Heart right ventricle (tissue), 16 donors: ENCODE results near the gene CD4. TPM values are rescaled to one million over a fixed set of nuclear protein-coding genes. Genes with fewer than 3 reads are reported as not detected.
A peak's percentile ranks its signal among the peaks of the same experiment; 100 is the strongest.

ENCODE experiments used
- ATAC-seq, 8 donors: fragments of 200-7000 bp; cut with Tn5 transposase; one replicate each; pipeline ENCODE4 v1.9.1; 2020; ENCODE audit warnings: mild to moderate bottlenecking in 8 of 8, moderate library complexity in 8 of 8, moderate number of reproducible peaks in 1 of 8
- DNase-seq, 2 donors: peaks; one replicate each; pipeline ENCODE4 v3.0.0-alpha.2; 2020
- H3K27ac ChIP-seq, 10 donors: fragments of 200-600 bp; sonication (generic) in 2 of 10; one replicate each; pipeline versions ENCODE4 v1.5.0 to v1.8.0; 2020 to 2022; ENCODE audit warnings: mild to moderate bottlenecking in 3 of 10
- H3K27me3 ChIP-seq, 7 donors: fragments of 200-600 bp; one replicate each; pipeline ENCODE4 v1.8.0; 2021 to 2022; ENCODE audit warnings: mild to moderate bottlenecking in 2 of 7
- H3K36me3 ChIP-seq, 9 donors: fragments of 200-600 bp; sonication (generic) in 1 of 9; one replicate each; pipeline versions ENCODE4 v1.5.0 to v1.8.0; 2020 to 2022; ENCODE audit warnings: mild to moderate bottlenecking in 2 of 9
- H3K4me1 ChIP-seq, 9 donors: fragments of 200-600 bp; sonication (generic) in 1 of 9; one replicate each; pipeline versions ENCODE4 v1.5.0 to v1.8.0; 2020 to 2022; ENCODE audit warnings: mild to moderate bottlenecking in 4 of 9
- H3K4me3 ChIP-seq, 10 donors: fragments of 200-600 bp; sonication (generic) in 2 of 10; one replicate each; pipeline versions ENCODE4 v1.5.0 to v1.8.0; 2020 to 2022; ENCODE audit warnings: mild to moderate bottlenecking in 7 of 10, moderate library complexity in 2 of 10
- H3K9me3 ChIP-seq, 11 donors: fragments of 200-600 bp in 10 of 11; sonication (generic) in 2 of 11; one replicate each; pipeline versions ENCODE4 v1.5.0 to v1.8.0; 2013 to 2022; ENCODE audit warnings: mild to moderate bottlenecking in 2 of 11, control low read depth in 1 of 11, moderate library complexity in 1 of 11
- CTCF ChIP-seq, 9 donors: fragments of 200-600 bp; sonication (generic) in 2 of 9; IDR thresholded peaks; one replicate each; pipeline versions ENCODE4 v1.5.0 to v1.8.0; 2021 to 2022; ENCODE audit warnings: antibody characterized with exemption in 9 of 9, mild to moderate bottlenecking in 5 of 9, moderate library complexity in 1 of 9
- WGBS, 2 donors: extraction: QIAGEN DNeasy Blood & Tissue Kit; methylation state at CpG; one replicate each; pipeline ENCODE4 v1.1.7; 2013; ENCODE audit warnings: inconsistent platforms in 1 of 2; 5-methylcytosine and 5-hydroxymethylcytosine counted together
- intact Hi-C, 10 donors: fragments of 100-400 bp; cut with DNase I; formaldehyde crosslinking; loops; one replicate each; pipeline versions ENCODE4 v1.11.1 to v1.14.2; 2022
- polyA plus RNA-seq, 2 donors: library from polyadenylated mRNA; stranded (reverse); fragments of 200-250 nt; gene quantifications; one replicate each; pipeline ENCODE4 v1.2.3, GENCODE V29; 2013
- total RNA-seq, 10 donors: library from RNA; stranded (reverse); fragmentation: NEBNext Ultra II Directional in 3 of 10; extraction: Animal tissue kit (Norgen Biotek cat#: 25700) in 3 of 10; gene quantifications; one replicate each; pipeline versions ENCODE4 v1.2.1 to v1.2.4, GENCODE V29; 2021 to 2023
- donor health status: Arrhythmogenic right ventricular cardiomyopathy.
- donor health status: ischemic (EF 13 %, LVEDD 7.1; RV severe dilation, severe dysfunction).
- donor health status: healthy with polysubstance abuse.
- donor health status: DM: no; HTN: yes; CAD: no.
- donor health status: DM: no; HTN: no; CAD: no.
- donor health status: ischemic (EF 25% LVEDD 6.9; RV normal size, moderate dysfunction).
- donor health status: ischemic (EF 25% LVEDD 5.7; RV mildly dilated, moderate dysfunction).
- donor health status: healthy.
- donor health status: DM: yes; HTN: yes; CAD: no.
- donor health status: Ischemic cardiomyopathy.
- donor health status: ischemic (EF 35%, LVEDD 5.7; RV mildly dilated, moderate dysfunction).
- donor health status: nonischemic (EF 11% LVEDD 7.7; RV severe dilation, severe dysfunction).
- donor health status: DM: yes; HTN: yes; CAD: no.
- donor health status: PGD.
- donor health status: ischemic (EF 29% LVEDD 5.4; RV normal size, mild dysfunction).
- donor health status: nonischemic (EF 23%, LVEDD 6.1; RV moderate dilation, normal function).

The CD4 gene
- total and polyA plus RNA-seq, 12 donors: 2.6 to 44.3 (median 4.2) TPM

- intact Hi-C loops: loop anchor here in 9 of 10 donors (2.0 to 10.0 kb wide), 8 partner anchors 15 to 76 kb away; partner anchors contain the start of genes P3H3 (in 7 of the 9), GPR162 (in 2 of the 9), ZNF384 (in 2 of the 9) and COPS7A (in 1 of the 9)
- WGBS, 2 donors: 81% methylated on average over 7 of the region's 7 CpGs
- peak overlapping the region in 8 of 10 donors; percentile 86 to 99 (median 94) for H3K4me3 ChIP-seq
Observed at GRCh38 chr12:6751767-6752166, 37.6 kb upstream of the CD4 start.

GRCh38 chr12:6752167-6752920, 37.0 kb upstream of the CD4 start:
- Histone ChIP-seq H3K27me3 (no peaks in the 10 kb centered on the region), H3K36me3 (peaks cover 0 to 47% (median 45%) of the 10 kb centered on the region in 9 donors), H3K4me3 (peak overlapping the region; percentile 83 to 99 (median 90)), H3K4me1 (peaks cover 9 to 31% (median 20%) of the 10 kb centered on the region in 9 donors), H3K27ac (peak overlapping the region; percentile 93 to 99 (median 98)), H3K9me3 (no peaks in the 10 kb centered on the region)
- DNase-seq: peak in 1 of 2 donors; percentile 49
- peak in 4 of 9 donors; percentile 22 to 30 (median 26) for TF ChIP-seq CTCF (IDR thresholded peaks at IDR 0.05)
- intact Hi-C loops: loop anchor here in 9 of 10 donors (2.0 to 10.0 kb wide), 8 partner anchors 14 to 75 kb away; partner anchors contain the start of genes P3H3 (in 7 of the 9), GPR162 (in 2 of the 9), ZNF384 (in 2 of the 9) and COPS7A (in 1 of the 9)
- WGBS, 2 donors: 3% methylated on average over 24 of the region's 24 CpGs
- peak in 6 of 8 donors; percentile 1 to 64 (median 8) for ATAC-seq

More at GRCh38 chr12:6751767-6752166, 37.6 kb upstream of the CD4 start:
- Histone ChIP-seq H3K4me1 (peaks cover 9 to 31% (median 19%) of the 10 kb centered on the region in 9 donors), H3K27ac (peak overlapping the region in 7 of 10 donors; percentile 93 to 99 (median 98)), H3K27me3 (no peaks in the 10 kb centered on the region), H3K9me3 (no peaks in the 10 kb centered on the region), H3K36me3 (peaks cover 0 to 53% (median 45%) of the 10 kb centered on the region in 9 donors)
- no peak for ATAC-seq
- no peak for TF ChIP-seq CTCF (IDR thresholded peaks at IDR 0.05)
- DNase-seq: no peak

GRCh38 chr12:6752921-6753771, 36.2 kb upstream of the CD4 start, which contains the start of gene MLF2:
TSS of gene MLF2 (minus strand) at chr12:6753141. CDS start at chr12:6752334, 807 bp downstream.
- Histone ChIP-seq H3K9me3 (no peaks in the 10 kb centered on the region), H3K36me3 (peaks cover 0 to 39% (median 38%) of the 10 kb centered on the region in 9 donors), H3K27ac (peak within 1 kb of the TSS; percentile 93 to 99 (median 98)), H3K27me3 (no peaks in the 10 kb centered on the region), H3K4me3 (peak within 1 kb of the TSS; percentile 83 to 99 (median 90)), H3K4me1 (peaks cover 9 to 31% (median 20%) of the 10 kb centered on the region in 9 donors)
- TF ChIP-seq CTCF (IDR thresholded peaks at IDR 0.05): peak in 4 of 9 donors; percentile 93 to 99 (median 98)
- DNase-seq (peak; percentile 98 to 99), ATAC-seq (peak; percentile 94 to 98 (median 97))
- intact Hi-C loops: loop anchor here in 9 of 10 donors (1.0 to 10.0 kb wide), 13 partner anchors 11 to 99 kb away; partner anchors contain the start of genes P3H3 (in 7 of the 9), ZNF384 (in 3 of the 9), GPR162 (in 2 of the 9) and PTMS (in 2 of the 9)
- WGBS, 2 donors: 0 to 1% methylated on average over 62 of the region's 62 CpGs
